HepG2 (cell line): ENCODE results near the gene RAMP1.

Experiments
- E2F1 ChIP-seq: sonication (generic); formaldehyde crosslinking; IDR thresholded peaks from 2 replicates; pipeline ENCODE4 v1.5.0; 2020; ENCODE audit warnings: missing genetic modification reagents
- ELF1 ChIP-seq: sonication (generic); formaldehyde crosslinking; IDR thresholded peaks from 2 replicates; pipeline ENCODE4 v1.4.0; 2020; ENCODE audit warnings: missing genetic modification reagents
- FOXJ3 ChIP-seq: sonication (generic); formaldehyde crosslinking; IDR thresholded peaks from 2 replicates; pipeline ENCODE4 v1.4.0; 2020; ENCODE audit warnings: missing genetic modification reagents, mild to moderate bottlenecking, borderline replicate concordance
- MAX ChIP-seq: IDR thresholded peaks from 2 replicates; pipeline ENCODE4 v1.6.1; 2012; ENCODE audit warnings: inconsistent platforms
- MTA3 ChIP-seq: sonication (generic); formaldehyde crosslinking; IDR thresholded peaks from 2 replicates; pipeline ENCODE4 v1.4.0; 2020; ENCODE audit warnings: missing genetic modification reagents
- PPARG ChIP-seq: conservative IDR thresholded peaks from 2 replicates; pipeline ENCODE4 v1.6.1; 2016; ENCODE audit warnings: missing biosample characterization, missing genetic modification reagents
- RXRA ChIP-seq: sonication (generic); formaldehyde crosslinking; IDR thresholded peaks from 2 replicates; pipeline ENCODE4 v1.5.1; 2020; ENCODE audit warnings: missing genetic modification reagents
- ZIK1 ChIP-seq: sonication (generic); formaldehyde crosslinking; IDR thresholded peaks from 2 replicates; pipeline ENCODE4 v1.5.0; 2020; ENCODE audit warnings: mild to moderate bottlenecking, low read depth, missing genetic modification reagents, borderline replicate concordance
- ZNF407 ChIP-seq: sonication (generic); formaldehyde crosslinking; IDR thresholded peaks from one replicate; pipeline ENCODE4 v1.5.1; 2020; ENCODE audit warnings: mild to moderate bottlenecking, missing genetic modification reagents; ENCODE audit errors: not compliant biosample characterization
- ZNF660 ChIP-seq: sonication (generic); formaldehyde crosslinking; IDR thresholded peaks from 2 replicates; pipeline ENCODE4 v1.5.1; 2020; ENCODE audit warnings: mild to moderate bottlenecking, low read depth, missing genetic modification reagents, borderline replicate concordance
- ZNF710 ChIP-seq: sonication (generic); formaldehyde crosslinking; IDR thresholded peaks from 2 replicates; pipeline ENCODE4 v1.5.0; 2020; ENCODE audit warnings: mild to moderate bottlenecking, missing genetic modification reagents, borderline replicate concordance
- ZNF746 ChIP-seq: sonication (generic); formaldehyde crosslinking; IDR thresholded peaks from 2 replicates; pipeline ENCODE4 v1.8.0; 2022; ENCODE audit warnings: mild to moderate bottlenecking, missing genetic modification reagents
- ZNF780A ChIP-seq: sonication (generic); formaldehyde crosslinking; IDR thresholded peaks from 2 replicates; pipeline ENCODE4 v1.8.0; 2022; ENCODE audit warnings: mild to moderate bottlenecking, missing genetic modification reagents, moderate library complexity

- TF ChIP-seq MTA3 (CRISPR knock-in tag) (no peak), RXRA (CRISPR knock-in tag) (no peak), ZNF407 (CRISPR knock-in tag) (no peak), ZNF710 (CRISPR knock-in tag) (no peak), ELF1 (no peak), MAX (no peak), FOXJ3 (no peak), ZNF746 (CRISPR knock-in tag) (no peak), ZIK1 (CRISPR knock-in tag) (no peak), ZNF660 (CRISPR knock-in tag) (no peak), E2F1 (CRISPR knock-in tag) (no peak), ZNF780A (no peak), PPARG (no peak)
These were observed 14.6 kb downstream of the RAMP1 start for GRCh38 chr2:237873897-237874551.
